ENCODE measurements around the gene CAPRIN1. TPM values are rescaled to one million over a fixed set of nuclear protein-coding genes. Genes with fewer than 3 reads are reported as not detected.

The CAPRIN1 gene
- total RNA-seq, 1 donor from 2014 or later: 302 TPM

GRCh38 chr11:34040571-34040970, 11.0 kb upstream of the CAPRIN1 start:
- Mint-ChIP-seq H3K27ac (no peak overlapping the region), H3K4me1 (peaks cover 15% of the 10 kb centered on the region), H3K9me3 (peaks cover 3% of the 10 kb centered on the region), H3K27me3 (ENCODE audit: low read depth) (no peaks in the 10 kb centered on the region), H3K4me3 (no peak overlapping the region), H3K36me3 (no peaks in the 10 kb centered on the region)
- no peak for DNase-seq (ENCODE audit: low spot score in 2 of 2, unreplicated experiment in 2 of 2)
- no peak for TF ChIP-seq CTCF (IDR thresholded peaks at IDR 0.05; ENCODE audit: unreplicated experiment)

GRCh38 chr11:34044664-34045485, 6.7 kb upstream of the CAPRIN1 start:
- Mint-ChIP-seq H3K27me3 (ENCODE audit: low read depth) (no peaks in the 10 kb centered on the region), H3K9me3 (no peaks in the 10 kb centered on the region), H3K36me3 (no peaks in the 10 kb centered on the region), H3K4me1 (peaks cover 9% of the 10 kb centered on the region), H3K27ac (peak overlapping the region; percentile 94), H3K4me3 (peak overlapping the region; percentile 47)
- peak in 1 of 2 experiments; percentile 41 for DNase-seq (ENCODE audit: low spot score in 2 of 2, unreplicated experiment in 2 of 2)
- no peak for TF ChIP-seq CTCF (IDR thresholded peaks at IDR 0.05; ENCODE audit: unreplicated experiment)

GRCh38 chr11:34049028-34049427, 2.5 kb upstream of the CAPRIN1 start:
- Mint-ChIP-seq H3K36me3 (no peaks in the 10 kb centered on the region), H3K9me3 (no peaks in the 10 kb centered on the region), H3K4me3 (no peak overlapping the region), H3K27ac (no peak overlapping the region), H3K27me3 (ENCODE audit: low read depth) (no peaks in the 10 kb centered on the region), H3K4me1 (peaks cover 25% of the 10 kb centered on the region)
- TF ChIP-seq CTCF (IDR thresholded peaks at IDR 0.05; ENCODE audit: unreplicated experiment): no peak
- DNase-seq (ENCODE audit: low spot score in 2 of 2, unreplicated experiment in 2 of 2): no peak

GRCh38 chr11:34050581-34051348, 766 bp upstream of the CAPRIN1 start:
- TF ChIP-seq CTCF (IDR thresholded peaks at IDR 0.05; ENCODE audit: unreplicated experiment): no peak
- Mint-ChIP-seq H3K9me3 (no peaks in the 10 kb centered on the region), H3K36me3 (peaks cover 4% of the 10 kb centered on the region), H3K27me3 (ENCODE audit: low read depth) (no peaks in the 10 kb centered on the region), H3K4me1 (peaks cover 27% of the 10 kb centered on the region), H3K4me3 (peak overlapping the region; percentile 75), H3K27ac (peak overlapping the region; percentile 97)
- peak in 1 of 2 experiments; percentile 42 for DNase-seq (ENCODE audit: low spot score in 2 of 2, unreplicated experiment in 2 of 2)

GRCh38 chr11:34052036-34052607, 591 bp downstream of the CAPRIN1 start:
- H3K27ac Mint-ChIP-seq: peak overlapping the region; percentile 97
- no peaks in the 10 kb centered on the region for H3K27me3 Mint-ChIP-seq (ENCODE audit: low read depth)
- peak; percentile 90 for DNase-seq (ENCODE audit: low spot score in 2 of 2, unreplicated experiment in 2 of 2)
- peaks cover 5% of the 10 kb centered on the region for H3K36me3 Mint-ChIP-seq
- no peak for TF ChIP-seq CTCF (IDR thresholded peaks at IDR 0.05; ENCODE audit: unreplicated experiment)
- peak overlapping the region; percentile 91 for H3K4me3 Mint-ChIP-seq
- H3K9me3 Mint-ChIP-seq: no peaks in the 10 kb centered on the region
- peaks cover 36% of the 10 kb centered on the region for H3K4me1 Mint-ChIP-seq
